Neural cell (in vitro differentiated cells): ENCODE measurements around the gene ARID3A. TPM values are rescaled to one million over a fixed set of nuclear protein-coding genes. Genes with fewer than 3 reads are reported as not detected.

Experiments used
- H2AFZ ChIP-seq: fragments of 200-600, 300-800 bp; sonication (generic), shearing (Covaris generic); 2 replicates; pipeline ENCODE4 v1.6.0; 2014; ENCODE audit warnings: low read depth, mild to moderate bottlenecking, antibody characterized with exemption, low read length, moderate library complexity
- H3F3A ChIP-seq: fragments of 200-600 bp; shearing (Covaris generic); 2 replicates; pipeline ENCODE4 v1.6.1; 2016; ENCODE audit warnings: mild to moderate bottlenecking, moderate library complexity, mixed read lengths, antibody characterized with exemption, low read length; ENCODE audit not compliant: insufficient read depth, poor library complexity, severe bottlenecking
- H3K27ac ChIP-seq: fragments of 200-600, 300-800 bp; sonication (generic), shearing (Covaris generic); 2 replicates; pipeline ENCODE4 v1.5.1; 2014; ENCODE audit warnings: mild to moderate bottlenecking, low read length, moderate library complexity
- H3K27me3 ChIP-seq: fragments of 300-800, 200-600 bp; sonication (generic), shearing (Covaris generic); 2 replicates; pipeline ENCODE4 v1.6.0; 2014; ENCODE audit warnings: mild to moderate bottlenecking, low read depth, low read length, moderate library complexity; ENCODE audit not compliant: insufficient read depth
- H3K36me3 ChIP-seq: fragments of 300-800, 200-600 bp; sonication (generic), shearing (Covaris generic); 2 replicates; pipeline ENCODE4 v1.5.1; 2014; ENCODE audit warnings: mild to moderate bottlenecking, antibody characterized with exemption, low read length, moderate library complexity; ENCODE audit not compliant: insufficient read depth
- H3K4me2 ChIP-seq: fragments of 300-800, 200-600 bp; sonication (generic), shearing (Covaris generic); 2 replicates; pipeline ENCODE4 v1.6.0; 2014; ENCODE audit warnings: mild to moderate bottlenecking, low read length
- H3K4me3 ChIP-seq: fragments of 300-800, 200-600 bp; sonication (generic), shearing (Covaris generic); 2 replicates; pipeline ENCODE4 v1.5.1; 2014; ENCODE audit warnings: mild to moderate bottlenecking, low read length, moderate library complexity
- H3K79me2 ChIP-seq: fragments of 200-600 bp; shearing (Covaris generic); replicated peaks from 2 replicates; pipeline ENCODE4 v1.6.0; 2014; ENCODE audit warnings: mild to moderate bottlenecking, low read length, moderate library complexity; ENCODE audit not compliant: insufficient read depth
- H3K9ac ChIP-seq: fragments of 300-800, 200-600 bp; sonication (generic), shearing (Covaris generic); 2 replicates; pipeline ENCODE4 v1.6.1; 2016; ENCODE audit warnings: mild to moderate bottlenecking, low read length, mixed read lengths
- H3K9me2 ChIP-seq: fragments of 200-600 bp; shearing (Covaris generic); 2 replicates; pipeline ENCODE4 v1.6.1; 2016; ENCODE audit warnings: mild to moderate bottlenecking, low read length, mixed read lengths; ENCODE audit not compliant: insufficient read depth
- H3K9me3 ChIP-seq: fragments of 200-600, 300-800 bp; sonication (generic), shearing (Covaris generic); 2 replicates; pipeline ENCODE4 v1.6.1; 2016; ENCODE audit warnings: mild to moderate bottlenecking, mixed run types, low read length, moderate library complexity, mixed read lengths
- H4K20me1 ChIP-seq: fragments of 200-600 bp; shearing (Covaris generic); 2 replicates; pipeline ENCODE4 v1.6.1; 2016; ENCODE audit warnings: mild to moderate bottlenecking, mixed run types; ENCODE audit not compliant: insufficient read depth
- EP300 ChIP-seq: fragments of 450-650 bp; conservative IDR thresholded peaks from 2 replicates; pipeline ENCODE4 v1.6.1; 2014; ENCODE audit warnings: antibody characterized with exemption, mild to moderate bottlenecking, moderate library complexity; ENCODE audit not compliant: poor library complexity, severe bottlenecking
- EZH2 ChIP-seq: fragments of 200-600, 300-800 bp; shearing (Covaris generic), sonication (generic); IDR thresholded peaks from 2 replicates; pipeline ENCODE4 v1.6.1; 2014; ENCODE audit warnings: antibody characterized with exemption, low read length, borderline replicate concordance, mild to moderate bottlenecking; ENCODE audit not compliant: insufficient read depth, poor library complexity, severe bottlenecking
- MXI1 ChIP-seq: fragments of 450-650 bp; conservative IDR thresholded peaks from 2 replicates; pipeline ENCODE4 v1.6.1; 2014; ENCODE audit warnings: antibody characterized with exemption, mild to moderate bottlenecking; ENCODE audit not compliant: poor library complexity, severe bottlenecking
- POLR2AphosphoS5 ChIP-seq: IDR thresholded peaks from 2 replicates; pipeline ENCODE4 v1.6.1; 2012
- RAD21 ChIP-seq: fragments of 450-650 bp; conservative IDR thresholded peaks from 2 replicates; pipeline ENCODE4 v1.6.1; 2014; ENCODE audit warnings: antibody characterized with exemption, mild to moderate bottlenecking, moderate library complexity
- REST ChIP-seq: IDR thresholded peaks from 2 replicates; pipeline ENCODE4 v1.6.1; 2012; ENCODE audit warnings: borderline replicate concordance
- SMC3 ChIP-seq: fragments of 450-650 bp; conservative IDR thresholded peaks from 2 replicates; pipeline ENCODE4 v1.6.1; 2014; ENCODE audit warnings: antibody characterized with exemption, mild to moderate bottlenecking, moderate library complexity; ENCODE audit not compliant: poor library complexity
- TAF1 ChIP-seq: IDR thresholded peaks from 2 replicates; pipeline ENCODE4 v1.6.1; 2012; ENCODE audit warnings: low read depth
- polyA plus RNA-seq: library from polyadenylated mRNA; depleted of rRNA; stranded (reverse); fragments of >200 nt; gene quantifications from 2 replicates; pipeline ENCODE4 v1.2.3, GENCODE V29; 2014
- TF ChIP-seq, protein P1 (sequence below): fragments of 450-650 bp; IDR thresholded peaks from 2 replicates; pipeline ENCODE4 v1.5.1; 2014; ENCODE audit warnings: antibody characterized with exemption, mild to moderate bottlenecking, moderate library complexity; ENCODE audit not compliant: poor library complexity, severe bottlenecking

Gene ARID3A
- polyA plus RNA-seq, 1 donor from 2014 or later, result 11.4 TPM

DNA sequence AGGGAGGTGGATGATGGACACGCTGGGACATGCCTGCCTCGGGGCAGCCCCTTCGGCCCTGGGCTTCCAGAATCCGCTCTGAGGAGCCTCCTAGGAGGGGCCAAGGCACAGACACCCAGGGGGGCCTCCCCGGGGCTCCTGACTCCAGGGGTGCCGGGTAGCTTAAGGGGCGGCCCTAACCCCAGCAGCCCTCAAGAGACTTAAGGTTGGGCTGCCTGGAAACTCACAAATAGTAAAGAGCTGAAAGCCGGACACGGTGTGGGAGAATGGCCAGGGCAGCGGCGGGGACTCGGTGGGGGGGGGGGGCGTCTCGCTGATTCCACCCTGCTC, 7.7 kb downstream of the ARID3A start:
- no peak overlapping the region for H3K4me2 ChIP-seq
- H3F3A ChIP-seq, result no peaks in the 10 kb centered on the region
- no peaks in the 10 kb centered on the region for H3K27me3 ChIP-seq
- H3K9me3 ChIP-seq, result no peaks in the 10 kb centered on the region
- no peak overlapping the region for H3K4me3 ChIP-seq
- H3K79me2 ChIP-seq, result peaks cover 2% of the 10 kb centered on the region
- no peak overlapping the region for H3K27ac ChIP-seq
- no peaks in the 10 kb centered on the region for H4K20me1 ChIP-seq
- TF ChIP-seq TAF1 (no peak), MXI1 (no peak), SMC3 (no peak), REST (no peak), RAD21 (no peak), EZH2 (no peak), EP300 (no peak), POLR2AphosphoS5 (no peak)
- TF ChIP-seq, protein P1, sequence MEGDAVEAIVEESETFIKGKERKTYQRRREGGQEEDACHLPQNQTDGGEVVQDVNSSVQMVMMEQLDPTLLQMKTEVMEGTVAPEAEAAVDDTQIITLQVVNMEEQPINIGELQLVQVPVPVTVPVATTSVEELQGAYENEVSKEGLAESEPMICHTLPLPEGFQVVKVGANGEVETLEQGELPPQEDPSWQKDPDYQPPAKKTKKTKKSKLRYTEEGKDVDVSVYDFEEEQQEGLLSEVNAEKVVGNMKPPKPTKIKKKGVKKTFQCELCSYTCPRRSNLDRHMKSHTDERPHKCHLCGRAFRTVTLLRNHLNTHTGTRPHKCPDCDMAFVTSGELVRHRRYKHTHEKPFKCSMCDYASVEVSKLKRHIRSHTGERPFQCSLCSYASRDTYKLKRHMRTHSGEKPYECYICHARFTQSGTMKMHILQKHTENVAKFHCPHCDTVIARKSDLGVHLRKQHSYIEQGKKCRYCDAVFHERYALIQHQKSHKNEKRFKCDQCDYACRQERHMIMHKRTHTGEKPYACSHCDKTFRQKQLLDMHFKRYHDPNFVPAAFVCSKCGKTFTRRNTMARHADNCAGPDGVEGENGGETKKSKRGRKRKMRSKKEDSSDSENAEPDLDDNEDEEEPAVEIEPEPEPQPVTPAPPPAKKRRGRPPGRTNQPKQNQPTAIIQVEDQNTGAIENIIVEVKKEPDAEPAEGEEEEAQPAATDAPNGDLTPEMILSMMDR, result no peak
- no peaks in the 10 kb centered on the region for H3K9me2 ChIP-seq
- no peak overlapping the region for H2AFZ ChIP-seq
- H3K36me3 ChIP-seq, result no peaks in the 10 kb centered on the region
- no peak overlapping the region for H3K9ac ChIP-seq

GRCh38 chr19:934197-934840, 8.5 kb downstream of the ARID3A start:
- no peaks in the 10 kb centered on the region for H3K9me2 ChIP-seq
- TF ChIP-seq EP300 (no peak), RAD21 (no peak)
- TF ChIP-seq, protein P1, result no peak
- no peak overlapping the region for H3K4me3 ChIP-seq
- H3K4me2 ChIP-seq, result no peak overlapping the region
- H4K20me1 ChIP-seq, result no peaks in the 10 kb centered on the region
- no peaks in the 10 kb centered on the region for H3K27me3 ChIP-seq
- H3K79me2 ChIP-seq, result peaks cover 5% of the 10 kb centered on the region
- H3K36me3 ChIP-seq, result no peaks in the 10 kb centered on the region
- no peak overlapping the region for H3K27ac ChIP-seq
- H3K9ac ChIP-seq, result no peak overlapping the region
- no peak overlapping the region for H2AFZ ChIP-seq
- H3F3A ChIP-seq, result no peaks in the 10 kb centered on the region
- H3K9me3 ChIP-seq, result no peaks in the 10 kb centered on the region
